Gastroesophageal sphincter (tissue), 3 donors: ENCODE data around the gene FTSJ1.

Source experiments
- CTCF ChIP-seq, 4 experiments: fragments of 200-600 bp in 2 of 4; fragments of 450-650 bp in 2 of 4; sonication (generic) in 1 of 4; IDR thresholded peaks; one replicate each; pipeline ENCODE4 v1.5.1; 2017 to 2019; ENCODE audit warnings: antibody characterized with exemption in 4 of 4, mild to moderate bottlenecking in 2 of 4, moderate library complexity in 2 of 4
- POLR2A ChIP-seq, 2 donors: fragments of 450-650 bp; IDR thresholded peaks; one replicate each; pipeline ENCODE4 v1.6.1; 2017; ENCODE audit warnings: antibody characterized with exemption in 2 of 2, mild to moderate bottlenecking in 2 of 2, moderate library complexity in 1 of 2
- POLR2AphosphoS5 ChIP-seq: sonication (generic); formaldehyde crosslinking; IDR thresholded peaks from one replicate; pipeline ENCODE4 v1.6.1; 2017; ENCODE audit warnings: antibody characterized with exemption

GRCh38 chrX:48482526-48482925 lies 6.5 kb downstream of the FTSJ1 start:
- TF ChIP-seq POLR2AphosphoS5: no peak
- TF ChIP-seq CTCF (IDR thresholded peaks at IDR 0.05): no peak
- no peak for TF ChIP-seq POLR2A (IDR thresholded peaks at IDR 0.05)
